Muscle of back (tissue), 13 donors: ENCODE measurements around the gene NCOA1. TPM values are rescaled to one million over a fixed set of nuclear protein-coding genes. Genes with fewer than 3 reads are reported as not detected.
"Not testable (repeated sequence)": the region's sequence is repeated elsewhere in the genome, so short reads cannot be mapped to it uniquely, and the experiment has no call there.

Experiments used
- DNase-seq, 3 donors: peaks; one replicate each; pipeline versions ENCODE4 v3.0.0 to v3.0.0-alpha.2; 2013
- long read RNA-seq, 9 donors: transcript quantifications; one replicate each; lab custom pipeline, GENCODE V29; 2026
- polyA plus RNA-seq, 10 donors: library from polyadenylated mRNA; unstranded; fragments of 120-200 nt; gene quantifications; one replicate each; pipeline ENCODE4 v1.2.1, GENCODE V29; 2013; ENCODE audit not compliant: insufficient read length in 10 of 10

NCOA1 gene
- polyA plus RNA-seq = 100 to 1,000 TPM in 5 of 10 donors, 10 to 100 TPM in 5; 73.9 to 135 (median 105) TPM
- long read RNA-seq, donor 1 = 0 reads
- long read RNA-seq, donor 2, partial matches to known transcripts = 6 of 12 reads
- long read RNA-seq, donor 2, other reads (novel, unspliced or antisense) = 6 of 12 reads
- long read RNA-seq, donor 3 = 0 reads
- long read RNA-seq, donor 4 = 0 reads
- long read RNA-seq, donor 5, partial matches to known transcripts = 17 of 17 reads
- long read RNA-seq, donor 5, other reads (novel, unspliced or antisense) = 0 of 17 reads
- long read RNA-seq, donor 6, partial matches to known transcripts = 13 of 14 reads
- long read RNA-seq, donor 6, other reads (novel, unspliced or antisense) = 0 of 14 reads
- long read RNA-seq, donor 7, partial matches to known transcripts = 9 of 9 reads
- long read RNA-seq, donor 7, other reads (novel, unspliced or antisense) = 0 of 9 reads
- long read RNA-seq, donor 8 = 0 reads
- long read RNA-seq, donor 9 = 0 reads

DNA sequence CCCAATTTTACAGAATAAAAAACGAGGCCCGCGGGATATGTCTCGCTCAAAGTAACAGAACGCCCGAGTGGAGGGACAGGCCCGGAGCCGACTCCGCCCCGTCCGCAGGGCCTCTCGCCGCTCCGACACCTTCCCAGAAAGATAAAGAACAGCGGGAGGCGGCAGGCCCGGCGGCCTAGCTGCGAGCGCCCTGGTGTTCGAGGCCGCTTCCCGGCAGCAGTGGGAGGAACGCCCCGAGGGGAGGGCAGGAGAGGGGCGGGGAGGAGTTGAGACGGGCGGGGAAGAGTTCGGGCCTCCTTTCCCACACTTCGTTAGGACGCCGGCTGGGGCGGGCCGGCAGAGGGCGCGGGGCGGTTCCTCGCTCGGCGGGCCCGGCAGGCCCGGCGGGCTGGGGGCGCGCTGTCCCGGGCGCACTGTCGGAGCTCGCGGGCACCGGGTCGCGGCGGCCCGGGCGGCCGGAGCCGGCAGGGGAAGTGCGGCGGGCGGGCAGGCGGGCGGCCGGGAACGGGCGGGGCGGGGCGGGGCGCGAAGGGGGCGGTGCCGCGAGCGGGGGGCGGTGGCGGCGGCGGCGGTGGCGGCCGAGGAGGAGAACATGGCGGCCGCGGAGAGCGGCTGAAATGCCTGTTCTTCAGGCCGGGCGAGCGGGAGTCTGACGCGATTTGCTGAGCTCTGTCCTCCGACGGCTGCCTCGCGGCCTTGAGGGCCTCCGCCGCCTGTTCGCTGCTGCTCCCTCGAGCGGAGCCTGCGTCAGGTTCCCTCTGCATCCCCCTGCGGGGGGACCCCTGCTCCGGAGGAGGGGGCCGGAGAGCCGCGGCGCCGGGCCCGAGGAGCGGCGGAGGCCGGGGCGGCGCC lies at the start of gene NCOA1:
TSS of gene NCOA1 (plus strand) at position 565 of the 852 bp plus-strand sequence. CDS start 167,424 bp downstream, outside the sequence.
- peak; percentile 88 to 96 (median 92) for DNase-seq

DNA sequence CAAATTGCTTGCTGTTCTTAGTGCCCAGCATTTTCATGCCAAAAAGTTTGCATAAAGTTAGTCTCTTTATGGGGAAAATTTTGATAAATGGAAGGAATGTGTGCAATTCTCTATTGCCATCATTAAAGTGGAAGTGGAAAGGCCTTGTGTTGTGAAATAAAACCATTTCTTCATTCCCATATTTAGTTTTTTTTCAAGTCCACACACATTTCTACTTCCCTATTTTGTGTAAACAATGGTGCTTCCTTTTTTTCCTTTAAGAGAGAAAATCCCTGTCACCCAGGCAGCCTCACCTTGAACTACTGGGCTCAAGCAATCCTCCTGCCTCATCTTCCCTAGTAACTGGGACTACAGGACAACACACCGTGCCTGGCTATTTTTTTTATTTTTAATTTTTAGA lies 42.3 kb upstream of the NCOA1 start:
- no peak for DNase-seq

- DNase-seq = no peak
These were observed 41.7 kb upstream of the NCOA1 start for GRCh38 chr2:24449344-24449743.

DNA sequence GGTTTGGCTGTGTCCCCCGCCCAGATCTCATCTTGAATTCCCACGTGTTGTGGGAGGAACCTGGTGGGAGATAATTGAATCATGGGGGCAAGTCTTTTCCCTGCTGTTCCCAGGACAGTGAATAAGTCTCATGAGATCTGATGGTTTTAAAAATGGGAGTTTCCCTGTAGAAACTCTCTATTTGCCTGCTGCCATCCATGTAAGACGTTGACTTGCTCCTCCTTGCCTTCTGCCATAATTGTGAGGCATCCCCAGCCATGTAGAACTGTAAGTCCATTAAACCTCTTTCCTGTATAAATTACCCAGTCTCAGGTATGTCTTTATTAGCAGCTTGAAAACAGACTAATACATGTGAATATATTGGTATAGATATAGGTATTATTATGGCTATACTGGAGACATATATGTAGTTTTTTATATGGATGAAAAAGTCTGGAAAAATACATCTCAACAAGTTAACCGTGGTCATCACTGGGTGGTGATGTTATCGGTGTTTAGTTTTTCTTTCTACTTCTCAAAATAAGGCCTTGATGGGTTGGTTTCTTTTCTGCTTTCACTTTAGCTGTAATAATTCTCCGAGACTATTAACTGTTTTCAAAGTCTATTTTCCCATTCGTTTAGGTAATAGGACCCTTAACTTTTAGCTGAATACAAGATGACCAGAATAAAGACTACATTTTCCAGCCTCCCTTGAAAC lies 39.1 kb upstream of the NCOA1 start:
- DNase-seq = no peak

DNA sequence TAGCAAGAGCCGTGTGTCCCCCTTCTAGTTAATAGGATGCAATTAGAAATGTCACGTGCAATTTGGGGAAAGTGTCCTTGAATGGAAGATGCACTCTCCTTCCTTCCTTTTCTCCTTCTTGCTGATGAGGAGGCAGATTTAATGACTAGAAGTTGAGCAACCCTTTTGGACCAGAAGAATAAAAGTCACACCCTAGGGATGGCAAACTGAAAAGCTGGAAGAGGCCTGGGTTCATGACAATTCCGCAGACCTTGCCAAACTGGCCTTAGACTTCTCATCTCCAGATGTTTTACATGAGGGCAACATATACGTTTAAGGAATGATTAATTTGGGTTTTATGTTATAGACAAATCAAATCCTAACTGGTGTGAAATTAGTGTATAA lies 38.6 kb upstream of the NCOA1 start:
- peak in 1 of 3 donors; percentile 68 for DNase-seq

- no peak for DNase-seq
These were observed 37.5 kb upstream of the NCOA1 start for GRCh38 chr2:24453379-24454073.

- DNase-seq = peak; percentile 56 to 87 (median 62)
These were observed 36.8 kb upstream of the NCOA1 start for GRCh38 chr2:24454294-24454693.

- peak; percentile 68 to 75 (median 71) for DNase-seq
These were observed 34.2 kb upstream of the NCOA1 start for GRCh38 chr2:24456599-24457556.

GRCh38 chr2:24457696-24458386 lies 33.2 kb upstream of the NCOA1 start:
- DNase-seq = no peak

- no peak for DNase-seq
These were observed 31.6 kb upstream of the NCOA1 start for GRCh38 chr2:24459224-24460161.

GRCh38 chr2:24461685-24462084 lies 29.4 kb upstream of the NCOA1 start:
- peak in 1 of 3 donors; percentile 50 for DNase-seq

- DNase-seq = no peak
These were observed 27.8 kb upstream of the NCOA1 start for GRCh38 chr2:24463271-24463670.

- DNase-seq = no peak
These were observed 23.9 kb upstream of the NCOA1 start for GRCh38 chr2:24466871-24467870.

DNA sequence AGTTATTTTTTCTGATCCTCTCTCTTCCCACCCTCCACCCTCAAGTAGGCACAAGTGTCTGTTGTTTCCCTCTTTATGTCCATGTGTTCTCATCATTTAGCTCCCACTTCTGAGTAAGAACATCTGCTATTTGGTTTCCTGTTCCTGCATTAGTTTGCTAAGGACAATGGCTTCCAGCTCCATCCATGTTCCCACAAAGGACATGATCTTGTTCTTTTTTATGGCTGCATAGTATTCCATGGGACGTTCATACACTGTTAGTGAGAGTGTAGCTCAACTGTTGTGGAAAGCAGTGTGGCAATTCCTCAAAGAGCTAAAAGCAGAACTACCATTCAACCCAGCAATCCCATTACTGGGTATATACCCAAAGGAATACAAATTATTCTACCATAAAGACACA lies 22.6 kb upstream of the NCOA1 start:
- not testable (repeated sequence) for DNase-seq

DNA sequence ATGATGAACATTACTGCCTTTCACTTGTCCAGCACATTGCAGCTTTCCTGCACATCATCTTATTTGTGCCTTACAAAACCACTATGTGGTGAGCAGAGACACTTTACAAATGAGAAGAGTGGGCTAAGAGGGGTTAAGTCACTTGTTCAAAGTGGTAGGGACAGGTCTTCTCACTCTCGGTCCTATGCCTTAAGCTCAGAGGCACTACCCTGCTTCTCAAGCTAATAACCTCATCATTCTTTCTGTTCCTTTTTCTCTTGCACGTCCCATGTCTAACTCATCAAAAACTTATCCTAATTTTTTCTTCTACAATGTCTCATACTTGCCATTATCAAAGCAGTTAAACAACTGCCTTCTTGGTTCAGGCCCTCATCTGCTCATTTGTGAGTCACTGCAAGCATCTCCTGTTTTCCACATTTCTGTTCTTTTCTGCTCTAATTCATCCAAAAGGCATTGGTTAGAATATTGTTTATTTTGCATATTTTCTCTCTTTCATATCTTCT lies 21.9 kb upstream of the NCOA1 start:
- DNase-seq = no peak

- no peak for DNase-seq
These were observed 19.4 kb upstream of the NCOA1 start for GRCh38 chr2:24471662-24472061.

DNA sequence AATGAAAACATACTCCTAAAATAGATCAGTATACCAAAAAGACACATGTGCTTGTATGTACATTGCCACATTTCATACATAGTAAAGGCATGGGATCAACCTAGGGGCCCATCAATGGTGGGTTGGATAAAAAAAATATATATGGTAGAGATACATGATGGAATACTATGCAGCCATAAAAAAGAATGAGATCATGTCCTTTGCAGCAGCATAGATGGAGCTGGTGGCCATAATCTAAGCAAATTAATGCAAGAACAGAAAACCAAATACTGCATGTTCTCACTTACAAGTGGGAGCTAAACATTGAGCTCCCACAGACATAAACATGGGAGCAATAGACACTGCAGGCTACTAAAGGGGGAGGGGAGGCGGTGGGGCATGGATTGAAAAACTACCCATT lies 18.6 kb upstream of the NCOA1 start:
- no peak for DNase-seq
